ENCODE results near the gene CCNJ.
"Not testable (repeated sequence)": the region's sequence is repeated elsewhere in the genome, so short reads cannot be mapped to it uniquely, and the experiment has no call there.

The CCNJ gene, protein sequence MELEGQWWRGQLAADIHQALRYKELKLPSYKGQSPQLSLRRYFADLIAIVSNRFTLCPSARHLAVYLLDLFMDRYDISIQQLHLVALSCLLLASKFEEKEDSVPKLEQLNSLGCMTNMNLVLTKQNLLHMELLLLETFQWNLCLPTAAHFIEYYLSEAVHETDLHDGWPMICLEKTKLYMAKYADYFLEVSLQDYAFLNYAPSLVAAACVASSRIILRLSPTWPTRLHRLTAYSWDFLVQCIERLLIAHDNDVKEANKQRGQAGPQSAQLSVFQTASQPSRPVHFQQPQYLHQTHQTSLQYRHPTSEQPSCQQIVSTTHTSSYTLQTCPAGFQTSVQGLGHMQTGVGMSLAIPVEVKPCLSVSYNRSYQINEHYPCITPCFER

DNA sequence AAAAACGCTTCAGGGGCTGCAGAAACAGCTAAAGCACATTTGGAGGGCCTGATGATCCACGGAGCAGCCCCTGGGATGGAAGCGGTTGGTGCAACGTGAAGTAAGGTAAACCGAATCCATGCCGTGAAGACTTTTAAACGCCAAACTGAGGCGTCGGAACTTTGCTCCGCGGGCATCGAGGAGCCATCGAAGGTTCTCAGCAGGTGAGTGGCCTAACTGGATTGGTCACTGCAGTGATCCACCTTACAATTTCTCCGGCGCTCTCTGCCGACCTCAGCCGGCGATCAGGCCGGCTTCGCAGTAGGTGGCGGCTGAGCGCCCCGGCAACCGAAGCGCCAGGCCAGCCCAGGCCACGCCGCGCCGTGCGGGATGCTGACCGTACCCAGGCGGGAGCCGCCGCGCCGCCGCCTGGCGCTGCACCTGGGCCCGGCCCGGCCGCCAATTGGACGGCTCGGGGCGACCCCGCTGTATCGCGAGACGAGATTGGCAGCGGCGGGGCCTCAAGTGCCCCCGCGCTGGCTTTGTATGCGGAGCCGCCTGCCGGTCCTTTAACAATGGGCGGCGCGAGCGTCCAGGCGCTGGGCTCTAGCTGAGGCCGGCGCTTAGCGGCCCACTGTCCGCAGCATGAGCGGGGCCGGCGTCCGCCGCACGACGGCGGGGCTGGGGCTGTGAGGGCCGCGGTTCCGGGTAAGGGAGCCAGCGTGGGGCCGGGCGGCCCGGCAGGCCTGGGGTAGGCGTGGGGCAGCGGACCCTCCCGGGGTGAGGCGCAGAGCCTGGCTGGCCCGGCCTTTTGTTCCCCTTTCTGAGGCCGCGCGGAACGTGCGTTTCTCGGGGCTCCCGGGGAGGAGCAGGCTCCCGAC, at the start of gene CCNJ:
CCNJ (plus strand) TSS at position 551 of the 860 bp plus-strand sequence. CDS start 811 bp downstream, outside the sequence.
- DNase-seq, result peak; percentile 61 to 72 (median 69)

DNA sequence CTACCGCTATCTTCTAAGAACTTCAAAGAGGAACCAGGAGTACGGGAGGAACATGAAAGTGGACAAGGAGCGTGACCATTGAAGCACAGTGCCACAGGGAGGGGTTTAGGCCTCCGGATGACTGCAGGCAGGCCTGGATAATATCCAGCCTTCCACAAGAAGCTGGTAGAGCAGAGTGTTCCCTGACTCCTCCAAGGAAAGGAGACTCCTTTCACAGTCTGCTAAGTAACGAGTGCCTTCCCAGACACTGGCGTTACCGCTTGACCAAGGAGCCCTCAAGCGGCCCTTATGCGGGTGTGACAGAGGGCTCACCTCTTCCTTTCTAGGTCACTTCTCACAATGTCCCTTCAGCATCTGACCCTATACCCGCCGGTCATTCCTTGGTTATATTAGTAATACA, 49.0 kb upstream of the CCNJ start:
- DNase-seq, result not testable (repeated sequence)

- DNase-seq, result no peak
Observed at GRCh38 chr10:95998255-95998784, 45.1 kb upstream of the CCNJ start.

DNA sequence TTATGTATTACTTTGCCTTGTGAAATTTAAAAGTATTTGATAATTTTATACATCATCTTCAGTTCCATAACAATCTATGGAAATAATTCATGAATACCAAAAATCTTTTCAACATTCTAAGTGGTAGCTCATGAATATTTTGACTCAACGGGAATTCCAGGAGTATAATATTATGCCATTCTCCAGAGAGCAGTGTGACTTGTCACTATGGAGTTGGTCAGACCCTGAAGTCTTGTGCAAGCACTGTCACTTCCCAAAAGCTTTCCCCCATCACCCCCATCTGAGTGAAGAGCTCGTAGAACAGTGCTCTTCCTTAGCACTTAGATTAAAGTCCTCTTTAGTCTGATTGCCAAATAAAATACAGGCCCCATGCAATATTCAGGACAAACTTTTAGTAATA, 29.4 kb upstream of the CCNJ start:
- DNase-seq, result no peak

DNA sequence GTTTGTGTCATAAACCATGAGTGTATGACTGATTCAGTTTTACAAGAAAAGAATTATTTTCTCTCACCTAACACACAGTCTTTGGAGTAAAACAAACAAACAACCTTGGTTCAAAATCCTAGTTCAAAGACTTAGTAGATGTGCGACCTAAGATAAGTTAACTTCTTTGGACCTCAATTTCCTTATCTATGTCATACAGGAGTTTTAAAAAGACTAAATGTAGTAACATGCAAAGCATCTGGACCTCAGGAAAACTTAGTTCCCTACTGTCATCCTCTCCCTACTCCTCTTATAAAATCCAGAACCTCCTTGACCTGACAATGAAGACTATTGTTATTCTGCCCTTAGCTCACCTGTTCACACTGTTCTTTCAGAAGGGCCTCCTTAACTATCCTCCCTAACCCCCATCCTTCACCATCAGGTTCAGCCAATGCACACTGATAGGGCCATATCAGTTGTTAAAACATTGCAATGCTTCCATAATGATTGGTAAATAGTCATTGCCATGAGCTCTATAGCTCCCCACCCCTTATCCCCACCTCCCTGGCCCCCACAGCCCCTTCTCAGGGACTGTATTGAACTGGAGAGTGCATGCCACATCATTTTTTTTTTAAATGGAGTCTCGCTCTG, 28.8 kb upstream of the CCNJ start:
- DNase-seq, result no peak

GRCh38 chr10:96017191-96017687, 26.1 kb upstream of the CCNJ start:
- peak in 2 of 4 experiments; percentile 2 to 4 for DNase-seq

- DNase-seq, result no peak
Observed at GRCh38 chr10:96021332-96021731, 22.1 kb upstream of the CCNJ start.

DNA sequence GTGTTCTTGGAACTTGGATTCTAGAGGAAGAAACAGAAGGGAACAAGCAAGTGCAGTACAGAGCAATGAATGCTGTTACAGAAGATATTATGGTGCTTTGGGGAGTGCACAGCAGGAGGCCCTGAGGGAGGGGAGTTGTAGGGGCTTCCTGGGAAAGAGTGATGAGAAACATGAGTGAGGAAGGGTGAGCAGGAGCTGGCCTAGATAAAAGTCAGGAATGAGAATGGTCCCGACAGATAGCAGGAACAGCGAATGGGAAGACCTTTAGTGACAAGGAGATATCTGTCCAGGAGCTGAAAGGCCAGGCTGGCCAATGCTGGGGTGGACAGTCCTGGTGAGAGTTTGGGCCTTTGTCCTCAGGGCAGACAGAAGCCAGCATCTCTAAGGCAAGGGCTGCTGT, 20.6 kb upstream of the CCNJ start:
- DNase-seq, result no peak

- no peak for DNase-seq
Observed at GRCh38 chr10:96023168-96023567, 20.2 kb upstream of the CCNJ start.

- DNase-seq, result no peak
Observed at GRCh38 chr10:96025566-96025965, 17.8 kb upstream of the CCNJ start.

- DNase-seq, result no peak
Observed at GRCh38 chr10:96034625-96035024, 8.8 kb upstream of the CCNJ start.

- no peak for DNase-seq
Observed at GRCh38 chr10:96038476-96039387, 4.7 kb upstream of the CCNJ start.

DNA sequence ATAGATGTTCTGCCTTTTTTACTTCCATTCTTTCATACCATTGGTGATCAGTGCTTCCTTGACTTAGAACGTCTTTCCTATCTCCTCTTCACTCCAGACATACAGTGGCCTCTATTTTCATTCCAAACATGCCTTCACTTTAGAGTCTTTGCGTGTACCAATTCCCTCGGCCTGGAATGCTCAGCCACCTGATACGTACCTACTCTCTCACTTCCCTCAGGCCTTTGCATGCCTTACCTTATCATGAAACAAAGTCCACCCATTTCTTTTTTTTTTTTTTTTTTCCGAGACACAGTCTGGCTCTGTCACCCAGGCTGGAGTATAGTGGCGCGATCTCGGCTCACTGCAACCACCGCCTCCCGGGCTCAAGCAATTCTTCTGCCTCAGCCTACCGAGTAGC, 2.2 kb upstream of the CCNJ start:
- DNase-seq, result no peak

GRCh38 chr10:96043893-96044715, 721 bp downstream of the CCNJ start:
- peak; percentile 4 to 32 (median 24) for DNase-seq

DNA sequence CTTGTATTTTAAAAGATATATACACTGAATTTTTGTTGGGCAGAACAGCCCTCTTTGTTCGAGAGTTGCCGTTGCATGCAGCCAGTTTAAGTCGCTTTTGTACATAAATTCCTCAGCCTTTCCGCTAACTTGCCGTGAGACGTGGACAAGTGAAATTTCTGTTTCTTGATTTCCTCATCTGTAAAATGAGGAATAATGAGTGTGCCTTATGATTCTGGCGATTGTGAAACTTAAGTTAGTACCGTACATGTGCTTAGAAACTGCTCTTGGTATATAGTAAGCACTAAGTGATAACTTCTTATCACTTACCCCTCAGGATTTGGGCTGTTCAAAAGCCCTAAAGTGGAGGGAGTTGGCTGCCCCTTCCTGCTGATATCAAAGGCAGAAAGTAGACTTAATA, 1.4 kb downstream of the CCNJ start:
- DNase-seq, result no peak

DNA sequence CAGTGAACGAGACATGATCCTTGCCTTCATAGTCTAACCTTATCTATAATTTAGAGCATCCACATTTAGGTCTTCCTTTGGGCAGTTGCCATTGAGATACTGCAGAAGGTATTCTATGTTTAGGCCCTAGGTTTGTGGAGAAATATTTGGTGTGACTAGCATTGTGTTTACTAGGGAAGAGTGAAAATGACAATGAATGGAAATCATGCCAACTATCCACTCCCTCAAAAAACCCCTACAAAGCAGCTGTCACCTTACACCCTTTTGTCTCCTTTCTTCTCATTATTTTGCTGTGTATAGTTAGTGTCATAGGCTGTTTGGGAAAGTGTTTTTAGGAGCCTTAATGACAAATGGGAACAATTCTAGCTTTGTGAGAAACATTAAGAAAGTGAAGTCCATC, 3.2 kb downstream of the CCNJ start:
- no peak for DNase-seq

- DNase-seq, result no peak
Observed at GRCh38 chr10:96047004-96047649, 3.7 kb downstream of the CCNJ start.

- DNase-seq, result not testable (repeated sequence)
Observed at GRCh38 chr10:96047925-96048324, 4.5 kb downstream of the CCNJ start.

DNA sequence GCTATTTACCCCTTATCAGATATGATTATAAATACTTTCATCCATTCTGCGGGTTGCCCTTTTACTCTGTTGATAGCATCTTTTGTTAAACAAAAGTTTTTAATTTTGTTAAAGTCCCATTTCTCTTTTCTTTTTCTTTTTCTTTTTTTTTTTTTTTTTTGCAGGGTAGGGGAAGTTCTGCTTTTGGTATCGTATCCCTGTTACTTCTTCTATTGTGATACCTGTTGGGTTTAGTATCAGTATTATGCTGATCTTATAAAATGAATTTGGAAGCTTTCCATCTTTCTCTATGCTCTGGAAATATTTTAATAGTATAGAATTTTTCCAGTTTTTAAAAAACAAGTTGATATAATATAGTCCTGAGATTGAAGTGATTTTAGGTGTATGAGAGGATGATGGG, 6.0 kb downstream of the CCNJ start:
- no peak for DNase-seq

DNA sequence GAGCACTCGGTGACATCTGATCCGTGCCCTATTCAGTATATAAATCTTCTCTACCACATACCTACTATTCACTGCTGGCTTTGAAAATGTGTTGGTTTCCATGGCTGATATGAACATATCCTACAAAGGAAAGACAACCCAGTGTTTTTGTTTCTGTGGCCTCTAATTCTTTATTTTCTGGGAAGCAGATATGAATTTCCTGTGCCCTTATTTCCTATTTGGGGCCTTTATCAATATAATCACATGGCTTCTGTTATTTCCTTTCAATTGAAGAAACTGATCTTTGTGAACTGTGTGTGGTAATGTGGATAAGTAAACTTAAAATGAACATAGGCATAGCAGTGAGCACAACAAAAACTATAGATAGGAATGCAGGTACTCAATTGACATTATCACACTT, 10.6 kb downstream of the CCNJ start:
- DNase-seq, result no peak

DNA sequence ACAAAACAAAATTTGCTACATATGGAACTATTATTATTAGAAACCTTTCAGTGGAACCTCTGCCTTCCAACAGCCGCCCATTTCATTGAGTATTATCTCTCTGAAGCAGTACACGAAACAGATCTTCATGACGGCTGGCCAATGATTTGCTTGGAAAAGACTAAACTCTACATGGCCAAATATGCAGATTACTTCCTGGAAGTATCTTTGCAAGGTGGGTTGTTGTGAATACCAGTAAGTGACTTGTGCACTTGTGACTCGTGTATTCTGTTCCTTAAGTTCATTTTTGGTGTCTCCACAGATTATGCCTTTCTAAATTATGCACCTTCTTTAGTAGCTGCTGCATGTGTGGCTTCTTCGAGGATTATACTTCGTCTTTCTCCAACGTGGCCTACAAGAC, 13.4 kb downstream of the CCNJ start:
- DNase-seq, result no peak
